ENCODE measurements around the gene VPS4A.

GRCh38 chr16:69363281-69363717 is 52.1 kb downstream of the VPS4A start:
- no peak for TF ChIP-seq ZNF274 (IDR thresholded peaks at IDR 0.05; ENCODE audit: low read depth, low read length)
- no peak for TF ChIP-seq SUZ12 (IDR thresholded peaks at IDR 0.05; ENCODE audit: extremely low read depth, insufficient read depth, insufficient read length)
- no peak for TF ChIP-seq YY1 (IDR thresholded peaks at IDR 0.05; ENCODE audit: insufficient read depth, insufficient read length)

Data from NT2/D1 (cell line).